ENCODE results near the gene LSR. TPM values are rescaled to one million over a fixed set of nuclear protein-coding genes. Genes with fewer than 3 reads are reported as not detected.
A peak's percentile ranks its signal among the peaks of the same experiment; 100 is the strongest.

The LSR gene
- total and polyA plus RNA-seq, 2 experiments from 2014 or later: 40.1 to 91.9 TPM

DNA sequence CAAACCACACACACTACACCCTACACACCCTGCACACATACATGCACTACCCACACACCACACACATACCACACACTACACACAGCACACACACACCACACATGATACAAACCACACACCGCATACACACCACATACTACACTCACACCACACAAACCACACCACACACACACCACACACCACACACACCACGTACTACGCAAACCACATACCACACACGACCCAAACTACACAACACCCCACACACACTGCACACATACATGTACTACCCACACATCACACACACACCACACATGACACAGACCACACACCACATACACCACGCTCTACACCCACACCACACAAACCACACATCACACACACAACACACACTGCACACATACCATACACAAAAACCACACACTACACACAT is 49.8 kb downstream of the LSR start:
- no peak overlapping the region for H3K27ac ChIP-seq
- DNase-seq (ENCODE audit: low read depth in 1 of 2, low spot score in 1 of 2): no peak
- H3K4me3 ChIP-seq: no peak overlapping the region
- no peaks in the 10 kb centered on the region for H3K4me1 ChIP-seq (ENCODE audit: low read depth)
- no peaks in the 10 kb centered on the region for H3K9me3 ChIP-seq (ENCODE audit: low read depth)
- H3K27me3 ChIP-seq: no peaks in the 10 kb centered on the region
- H3K36me3 ChIP-seq: no peaks in the 10 kb centered on the region
- TF ChIP-seq, protein P1, sequence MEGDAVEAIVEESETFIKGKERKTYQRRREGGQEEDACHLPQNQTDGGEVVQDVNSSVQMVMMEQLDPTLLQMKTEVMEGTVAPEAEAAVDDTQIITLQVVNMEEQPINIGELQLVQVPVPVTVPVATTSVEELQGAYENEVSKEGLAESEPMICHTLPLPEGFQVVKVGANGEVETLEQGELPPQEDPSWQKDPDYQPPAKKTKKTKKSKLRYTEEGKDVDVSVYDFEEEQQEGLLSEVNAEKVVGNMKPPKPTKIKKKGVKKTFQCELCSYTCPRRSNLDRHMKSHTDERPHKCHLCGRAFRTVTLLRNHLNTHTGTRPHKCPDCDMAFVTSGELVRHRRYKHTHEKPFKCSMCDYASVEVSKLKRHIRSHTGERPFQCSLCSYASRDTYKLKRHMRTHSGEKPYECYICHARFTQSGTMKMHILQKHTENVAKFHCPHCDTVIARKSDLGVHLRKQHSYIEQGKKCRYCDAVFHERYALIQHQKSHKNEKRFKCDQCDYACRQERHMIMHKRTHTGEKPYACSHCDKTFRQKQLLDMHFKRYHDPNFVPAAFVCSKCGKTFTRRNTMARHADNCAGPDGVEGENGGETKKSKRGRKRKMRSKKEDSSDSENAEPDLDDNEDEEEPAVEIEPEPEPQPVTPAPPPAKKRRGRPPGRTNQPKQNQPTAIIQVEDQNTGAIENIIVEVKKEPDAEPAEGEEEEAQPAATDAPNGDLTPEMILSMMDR (IDR thresholded peaks at IDR 0.05; ENCODE audit: low read depth, low read length): no peak

DNA sequence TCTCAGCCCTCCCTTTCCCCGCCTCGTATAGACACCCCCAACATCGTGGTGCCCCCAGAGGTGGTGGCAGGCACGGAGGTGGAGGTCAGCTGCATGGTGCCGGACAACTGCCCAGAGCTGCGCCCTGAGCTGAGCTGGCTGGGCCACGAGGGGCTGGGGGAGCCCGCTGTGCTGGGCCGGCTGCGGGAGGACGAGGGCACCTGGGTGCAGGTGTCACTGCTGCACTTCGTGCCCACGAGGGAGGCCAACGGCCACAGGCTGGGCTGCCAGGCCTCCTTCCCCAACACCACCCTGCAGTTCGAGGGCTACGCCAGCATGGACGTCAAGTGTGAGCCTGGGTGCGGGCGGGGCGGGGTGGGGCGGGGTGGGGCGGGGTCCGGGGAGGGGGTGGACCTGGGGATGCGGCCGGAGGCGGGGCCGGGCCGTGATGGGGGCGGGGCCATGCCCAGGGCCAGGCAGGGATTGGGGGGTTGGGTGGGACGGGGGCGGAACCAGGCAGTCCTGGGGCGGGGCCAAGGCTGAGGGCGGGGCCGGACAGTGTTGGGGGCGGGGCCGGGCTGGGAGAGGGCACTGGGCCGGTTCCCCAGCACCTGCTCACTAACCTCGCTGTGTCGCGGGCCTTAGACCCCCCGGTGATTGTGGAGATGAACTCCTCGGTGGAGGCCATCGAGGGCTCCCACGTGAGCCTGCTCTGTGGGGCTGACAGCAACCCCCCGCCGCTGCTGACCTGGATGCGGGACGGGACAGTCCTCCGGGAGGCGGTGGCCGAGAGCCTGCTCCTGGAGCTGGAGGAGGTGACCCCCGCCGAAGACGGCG is 50.9 kb downstream of the LSR start:
- H3K27ac ChIP-seq: no peak overlapping the region
- H3K27me3 ChIP-seq: no peaks in the 10 kb centered on the region
- no peaks in the 10 kb centered on the region for H3K4me1 ChIP-seq (ENCODE audit: low read depth)
- peak in 1 of 2 donors; percentile 37 for DNase-seq (ENCODE audit: low read depth in 1 of 2, low spot score in 1 of 2)
- TF ChIP-seq, protein P1 (IDR thresholded peaks at IDR 0.05; ENCODE audit: low read depth, low read length): no peak
- no peaks in the 10 kb centered on the region for H3K36me3 ChIP-seq
- no peak overlapping the region for H3K4me3 ChIP-seq
- no peaks in the 10 kb centered on the region for H3K9me3 ChIP-seq (ENCODE audit: low read depth)

DNA sequence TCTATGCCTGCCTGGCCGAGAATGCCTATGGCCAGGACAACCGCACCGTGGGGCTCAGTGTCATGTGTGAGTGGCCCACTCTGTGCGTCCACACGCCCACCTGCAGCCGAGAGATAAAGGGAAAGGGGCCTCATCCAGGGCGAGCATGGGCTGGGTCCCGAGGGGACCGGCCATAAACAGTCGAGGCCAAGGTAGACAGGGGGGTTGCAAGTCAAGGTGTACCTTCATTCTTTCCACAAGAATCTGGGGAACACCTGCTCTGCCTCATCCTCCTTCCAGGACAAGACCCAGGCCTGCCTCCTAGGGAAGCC is 51.5 kb downstream of the LSR start:
- Histone ChIP-seq H3K9me3 (ENCODE audit: low read depth) (no peaks in the 10 kb centered on the region), H3K27ac (no peak overlapping the region), H3K4me1 (ENCODE audit: low read depth) (no peaks in the 10 kb centered on the region), H3K27me3 (no peaks in the 10 kb centered on the region), H3K4me3 (no peak overlapping the region), H3K36me3 (no peaks in the 10 kb centered on the region)
- no peak for DNase-seq (ENCODE audit: low read depth in 1 of 2, low spot score in 1 of 2)
- TF ChIP-seq, protein P1 (IDR thresholded peaks at IDR 0.05; ENCODE audit: low read depth, low read length): no peak

DNA sequence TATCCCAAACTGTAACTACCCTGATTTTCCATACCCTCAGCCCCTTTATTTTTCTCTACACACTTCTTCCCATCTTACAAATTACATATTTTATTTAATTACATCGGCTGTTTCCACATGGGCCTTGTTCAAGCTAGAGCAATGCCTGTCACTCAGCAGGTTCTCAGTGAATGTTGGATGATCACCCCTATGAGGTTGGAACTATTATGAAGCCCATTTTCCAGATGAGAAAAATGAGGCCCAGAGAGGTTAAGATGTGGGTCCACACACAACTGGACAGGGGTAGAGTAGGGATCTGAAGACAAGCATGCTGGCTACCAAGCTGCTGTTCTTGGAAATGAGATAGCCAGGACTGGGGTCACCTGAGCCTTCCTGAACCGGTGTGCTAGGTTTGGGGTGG is 53.2 kb downstream of the LSR start:
- H3K9me3 ChIP-seq (ENCODE audit: low read depth): no peaks in the 10 kb centered on the region
- no peak for DNase-seq (ENCODE audit: low read depth in 1 of 2, low spot score in 1 of 2)
- H3K27me3 ChIP-seq: no peaks in the 10 kb centered on the region
- TF ChIP-seq, protein P1 (IDR thresholded peaks at IDR 0.05; ENCODE audit: low read depth, low read length): no peak
- H3K27ac ChIP-seq: no peak overlapping the region
- H3K4me3 ChIP-seq: no peak overlapping the region
- no peaks in the 10 kb centered on the region for H3K36me3 ChIP-seq
- no peaks in the 10 kb centered on the region for H3K4me1 ChIP-seq (ENCODE audit: low read depth)

DNA sequence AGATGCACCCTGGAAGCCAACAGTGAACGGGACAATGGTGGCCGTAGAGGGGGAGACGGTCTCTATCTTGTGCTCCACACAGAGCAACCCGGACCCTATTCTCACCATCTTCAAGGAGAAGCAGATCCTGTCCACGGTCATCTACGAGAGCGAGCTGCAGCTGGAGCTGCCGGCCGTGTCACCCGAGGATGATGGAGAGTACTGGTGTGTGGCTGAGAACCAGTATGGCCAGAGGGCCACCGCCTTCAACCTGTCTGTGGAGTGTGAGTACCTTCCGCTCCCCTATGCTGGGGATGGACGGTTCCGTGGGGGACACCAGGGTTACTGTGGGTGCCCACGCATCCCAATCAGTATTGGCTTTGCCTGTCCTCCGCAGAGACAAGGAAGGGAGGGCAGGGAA is 53.6 kb downstream of the LSR start:
- Histone ChIP-seq H3K4me3 (no peak overlapping the region), H3K27me3 (no peaks in the 10 kb centered on the region), H3K36me3 (no peaks in the 10 kb centered on the region), H3K4me1 (ENCODE audit: low read depth) (no peaks in the 10 kb centered on the region), H3K9me3 (ENCODE audit: low read depth) (no peaks in the 10 kb centered on the region), H3K27ac (no peak overlapping the region)
- TF ChIP-seq, protein P1 (IDR thresholded peaks at IDR 0.05; ENCODE audit: low read depth, low read length): no peak
- no peak for DNase-seq (ENCODE audit: low read depth in 1 of 2, low spot score in 1 of 2)

Measured in cardiac muscle cell (in vitro differentiated cells and primary cell).